ENCODE measurements around the gene MYO1H. TPM values are rescaled to one million over a fixed set of nuclear protein-coding genes. Genes with fewer than 3 reads are reported as not detected.
"Not testable (repeated sequence)": the region's sequence is repeated elsewhere in the genome, so short reads cannot be mapped to it uniquely, and the experiment has no call there.

Gene MYO1H
- total and polyA plus RNA-seq, 12 donors: 0.03 to 0.08 TPM; not detected in 10

DNA sequence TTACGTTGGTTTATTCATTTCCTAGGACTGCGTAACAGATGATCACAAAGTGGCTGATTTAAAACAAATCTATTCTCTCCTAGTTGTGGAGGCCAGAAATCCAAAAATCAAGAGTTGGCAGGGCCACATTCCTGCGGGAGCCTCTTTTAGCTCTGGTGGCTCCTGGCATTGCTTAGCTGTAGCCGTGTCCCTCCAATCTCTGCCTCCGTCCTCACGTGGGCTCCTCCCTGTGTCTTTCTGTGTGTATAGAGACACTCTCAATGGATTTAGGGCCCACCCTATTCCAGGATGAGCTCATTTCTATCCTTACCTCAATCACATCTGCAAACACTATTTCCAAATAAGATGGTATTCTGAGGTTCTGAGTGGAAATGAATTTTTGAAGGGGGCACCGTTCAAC is 86.9 kb downstream of the MYO1H start:
- 85 to 88% (median 87%) methylated on average over 7 of the region's 7 CpGs for WGBS, 4 donors
- TF ChIP-seq, protein P1, sequence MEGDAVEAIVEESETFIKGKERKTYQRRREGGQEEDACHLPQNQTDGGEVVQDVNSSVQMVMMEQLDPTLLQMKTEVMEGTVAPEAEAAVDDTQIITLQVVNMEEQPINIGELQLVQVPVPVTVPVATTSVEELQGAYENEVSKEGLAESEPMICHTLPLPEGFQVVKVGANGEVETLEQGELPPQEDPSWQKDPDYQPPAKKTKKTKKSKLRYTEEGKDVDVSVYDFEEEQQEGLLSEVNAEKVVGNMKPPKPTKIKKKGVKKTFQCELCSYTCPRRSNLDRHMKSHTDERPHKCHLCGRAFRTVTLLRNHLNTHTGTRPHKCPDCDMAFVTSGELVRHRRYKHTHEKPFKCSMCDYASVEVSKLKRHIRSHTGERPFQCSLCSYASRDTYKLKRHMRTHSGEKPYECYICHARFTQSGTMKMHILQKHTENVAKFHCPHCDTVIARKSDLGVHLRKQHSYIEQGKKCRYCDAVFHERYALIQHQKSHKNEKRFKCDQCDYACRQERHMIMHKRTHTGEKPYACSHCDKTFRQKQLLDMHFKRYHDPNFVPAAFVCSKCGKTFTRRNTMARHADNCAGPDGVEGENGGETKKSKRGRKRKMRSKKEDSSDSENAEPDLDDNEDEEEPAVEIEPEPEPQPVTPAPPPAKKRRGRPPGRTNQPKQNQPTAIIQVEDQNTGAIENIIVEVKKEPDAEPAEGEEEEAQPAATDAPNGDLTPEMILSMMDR (IDR thresholded peaks at IDR 0.05): no peak
- TF ChIP-seq POLR2A (IDR thresholded peaks at IDR 0.05): no peak
- no peaks in the 10 kb centered on the region for H3K4me1 ChIP-seq (replicated peaks in 1 of 2)
- H3K27me3 ChIP-seq: no peaks in the 10 kb centered on the region
- no peak overlapping the region for H3K27ac ChIP-seq
- H3K9me3 ChIP-seq (replicated peaks in 1 of 3): no peaks in the 10 kb centered on the region
- DNase-seq: no peak
- intact Hi-C loops (cut with DNase I): loop anchor here in 1 of 2 donors (5.0 kb wide), 1 partner anchor 33 kb away; no protein-coding TSS in a partner anchor
- H3K4me3 ChIP-seq: no peak overlapping the region
- no peaks in the 10 kb centered on the region for H3K36me3 ChIP-seq (replicated peaks in 1 of 2)

DNA sequence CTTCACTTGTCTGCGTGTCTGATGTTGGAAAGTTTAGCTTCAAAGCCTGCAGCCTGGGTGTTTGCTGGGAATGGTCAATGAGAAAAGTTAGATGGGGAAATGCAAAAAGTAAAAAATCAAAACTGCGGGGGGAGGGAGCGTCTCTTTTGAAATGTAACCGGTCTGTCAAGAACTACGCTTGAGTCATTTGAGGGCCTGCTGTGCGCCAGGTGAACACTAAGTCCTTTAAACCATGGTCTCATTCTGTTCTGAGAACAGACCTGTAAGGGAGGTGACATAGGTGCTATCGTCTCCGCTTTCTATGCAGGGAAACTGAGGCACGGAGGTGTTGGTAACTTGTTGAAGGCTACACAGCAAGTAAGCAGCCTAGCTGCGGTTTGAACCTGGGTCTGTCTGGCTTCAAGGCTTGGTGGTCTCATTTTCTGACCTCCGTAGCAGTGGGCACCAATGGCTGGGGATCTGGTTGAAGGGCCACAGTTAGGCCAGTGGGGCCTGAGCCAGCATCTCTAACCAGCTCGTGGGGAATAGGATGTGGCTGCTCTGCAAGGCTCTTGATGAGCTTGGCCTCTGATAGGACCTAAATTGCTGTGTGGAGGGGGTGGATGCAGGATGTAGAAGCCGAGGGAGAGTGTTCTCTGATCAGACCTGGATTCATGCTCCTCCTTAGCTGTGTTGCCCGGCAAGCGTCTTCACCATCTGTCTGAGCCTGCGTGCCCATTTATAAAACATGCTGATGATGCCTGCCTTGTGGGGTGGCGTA is 87.9 kb downstream of the MYO1H start:
- DNase-seq: no peak
- TF ChIP-seq, protein P1 (IDR thresholded peaks at IDR 0.05): no peak
- TF ChIP-seq POLR2A (IDR thresholded peaks at IDR 0.05): no peak
- no peaks in the 10 kb centered on the region for H3K27me3 ChIP-seq
- no peaks in the 10 kb centered on the region for H3K9me3 ChIP-seq (replicated peaks in 1 of 3)
- H3K4me3 ChIP-seq: no peak overlapping the region
- intact Hi-C loops (cut with DNase I): no loop called here
- H3K36me3 ChIP-seq (replicated peaks in 1 of 2): no peaks in the 10 kb centered on the region
- no peak overlapping the region for H3K27ac ChIP-seq
- no peaks in the 10 kb centered on the region for H3K4me1 ChIP-seq (replicated peaks in 1 of 2)
- 80 to 84% (median 82%) methylated on average over 16 to 17 of the region's 17 CpGs for WGBS, 4 donors

- H3K4me1 ChIP-seq (replicated peaks in 1 of 2): no peaks in the 10 kb centered on the region
- no peaks in the 10 kb centered on the region for H3K9me3 ChIP-seq (replicated peaks in 1 of 3)
- H3K36me3 ChIP-seq (replicated peaks in 1 of 2): no peaks in the 10 kb centered on the region
- H3K27ac ChIP-seq: no peak overlapping the region
- WGBS, 4 donors: 66 to 76% (median 71%) methylated on average over 7 of the region's 7 CpGs
- no peak for DNase-seq
- H3K4me3 ChIP-seq: no peak overlapping the region
- no peak for TF ChIP-seq POLR2A (IDR thresholded peaks at IDR 0.05)
- intact Hi-C loops (cut with DNase I): no loop called here
- H3K27me3 ChIP-seq: no peaks in the 10 kb centered on the region
Observed at GRCh38 chr12:109436188-109436560, 88.5 kb downstream of the MYO1H start.

DNA sequence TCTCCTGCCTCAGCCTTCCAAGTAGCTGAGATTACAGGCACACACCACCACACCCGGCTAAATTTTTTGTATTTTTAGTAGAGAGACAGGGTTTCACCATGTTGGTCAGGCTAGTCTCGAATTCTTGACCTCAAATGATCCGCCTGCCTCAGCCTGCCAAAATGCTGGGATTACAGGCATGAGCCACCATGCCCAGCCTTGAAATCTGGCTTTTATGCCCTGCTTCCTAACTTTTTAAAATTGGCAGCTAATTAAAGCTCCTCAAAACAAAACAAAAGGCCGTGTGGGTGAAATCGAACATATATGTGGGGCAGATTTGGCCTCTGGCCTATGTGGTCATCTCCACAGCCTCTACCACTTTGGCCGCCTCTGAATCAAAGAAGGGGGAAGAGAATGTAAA is 91.5 kb downstream of the MYO1H start:
- Histone ChIP-seq H3K27ac (no peak overlapping the region), H3K4me3 (no peak overlapping the region), H3K4me1 (replicated peaks in 1 of 2) (no peaks in the 10 kb centered on the region), H3K27me3 (no peaks in the 10 kb centered on the region), H3K9me3 (replicated peaks in 1 of 3) (no peaks in the 10 kb centered on the region), H3K36me3 (replicated peaks in 1 of 2) (no peaks in the 10 kb centered on the region)
- no peak for DNase-seq
- TF ChIP-seq POLR2A (IDR thresholded peaks at IDR 0.05): no peak
- TF ChIP-seq, protein P1 (IDR thresholded peaks at IDR 0.05): no peak
- WGBS, 4 donors: 62 to 76% (median 67%) methylated on average over 6 of the region's 6 CpGs
- intact Hi-C loops (cut with DNase I): no loop called here

- H3K27ac ChIP-seq; intact Hi-C loops (cut with DNase I); DNase-seq; H3K9me3 ChIP-seq (replicated peaks in 1 of 3); H3K4me3 ChIP-seq; H3K27me3 ChIP-seq; H3K36me3 ChIP-seq (replicated peaks in 1 of 2); H3K4me1 ChIP-seq (replicated peaks in 1 of 2): not testable (repeated sequence)
- 95 to 97% (median 96%) methylated on average over 13 of the region's 13 CpGs for WGBS, 4 donors
Observed at GRCh38 chr12:109439951-109440350, 92.3 kb downstream of the MYO1H start.

All from adrenal gland (tissue), 12 donors.